OCI-M2 (cell line): ENCODE data around the gene NELFB.

Experiments
- DNase-seq: peaks from one replicate; lab custom pipeline; 2025; ENCODE audit not compliant: unreplicated experiment; lab: John Stamatoyannopoulos, UW

The NELFB gene

GRCh38 chr9:137254624-137255447, at the start of gene NELFB:
Gene NELFB (plus strand): TSS chr9:137255327.
- peak; percentile 21 for DNase-seq

GRCh38 chr9:137206602-137207001, 48.5 kb upstream of the NELFB start:
- no peak for DNase-seq

- no peak for DNase-seq
Measured at GRCh38 chr9:137211532-137211931, 43.6 kb upstream of the NELFB start.

- DNase-seq = no peak
Measured at GRCh38 chr9:137212520-137212919, 42.6 kb upstream of the NELFB start.

GRCh38 chr9:137213160-137214060, 41.7 kb upstream of the NELFB start:
- no peak for DNase-seq

GRCh38 chr9:137214620-137215019, 40.5 kb upstream of the NELFB start:
- no peak for DNase-seq

- DNase-seq = no peak
Measured at GRCh38 chr9:137215196-137215986, 39.7 kb upstream of the NELFB start.

GRCh38 chr9:137216188-137216965, 38.8 kb upstream of the NELFB start:
- DNase-seq = no peak

- no peak for DNase-seq
Measured at GRCh38 chr9:137217276-137218211, 37.6 kb upstream of the NELFB start.

GRCh38 chr9:137218212-137218753, 36.8 kb upstream of the NELFB start:
- no peak for DNase-seq

GRCh38 chr9:137218754-137219271, 36.3 kb upstream of the NELFB start:
- peak; percentile 5 for DNase-seq

GRCh38 chr9:137219757-137220316, 35.3 kb upstream of the NELFB start:
- no peak for DNase-seq

- DNase-seq = no peak
Measured at GRCh38 chr9:137220317-137221094, 34.6 kb upstream of the NELFB start.

GRCh38 chr9:137221095-137221505, 34.0 kb upstream of the NELFB start:
- no peak for DNase-seq

- no peak for DNase-seq
Measured at GRCh38 chr9:137221506-137222111, 33.5 kb upstream of the NELFB start.

- no peak for DNase-seq
Measured at GRCh38 chr9:137222190-137223077, 32.7 kb upstream of the NELFB start, which contains the start of gene RNF208. Gene RNF208 (minus strand): TSS chr9:137222240. CDS start chr9:137221212, 1,028 bp downstream.
